Left kidney (tissue), 2 donors: ENCODE results near the gene VAV3. TPM values are rescaled to one million over a fixed set of nuclear protein-coding genes. Genes with fewer than 3 reads are reported as not detected.

Experiments
- DNase-seq: peaks from one replicate; pipeline ENCODE4 v3.0.0-alpha.2; 2013
- polyA plus RNA-seq: library from polyadenylated mRNA; unstranded; fragments of 120-200 nt; gene quantifications from one replicate; pipeline ENCODE4 v1.2.1, GENCODE V29; 2013; ENCODE audit not compliant: insufficient read length

Gene VAV3
- polyA plus RNA-seq, 1 donor, result 136 TPM

- no peak for DNase-seq
Observed at GRCh38 chr1:107640207-107640606, 324.8 kb downstream of the VAV3 start.

DNA sequence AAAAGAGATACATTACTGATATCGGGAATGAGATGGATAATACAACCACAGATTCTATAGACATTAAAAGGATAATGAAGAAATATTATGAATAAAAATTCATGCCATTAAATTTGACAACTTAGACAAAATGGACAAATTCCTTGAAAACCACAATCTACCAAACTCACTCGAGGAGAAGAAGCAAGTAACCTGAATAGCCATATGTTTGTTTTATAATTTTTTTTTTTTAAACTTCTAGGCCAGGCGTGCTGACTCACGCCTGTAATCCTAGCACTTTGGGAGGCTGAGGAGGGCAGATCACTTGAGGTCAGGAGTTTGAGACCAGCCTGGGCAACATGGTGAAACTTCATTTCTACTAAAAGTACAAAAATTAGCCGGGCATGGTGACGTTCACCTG lies 327.9 kb downstream of the VAV3 start:
- DNase-seq, result no peak

GRCh38 chr1:107633596-107633995 lies 331.4 kb downstream of the VAV3 start:
- no peak for DNase-seq

GRCh38 chr1:107626073-107626796 lies 338.7 kb downstream of the VAV3 start:
- no peak for DNase-seq

DNA sequence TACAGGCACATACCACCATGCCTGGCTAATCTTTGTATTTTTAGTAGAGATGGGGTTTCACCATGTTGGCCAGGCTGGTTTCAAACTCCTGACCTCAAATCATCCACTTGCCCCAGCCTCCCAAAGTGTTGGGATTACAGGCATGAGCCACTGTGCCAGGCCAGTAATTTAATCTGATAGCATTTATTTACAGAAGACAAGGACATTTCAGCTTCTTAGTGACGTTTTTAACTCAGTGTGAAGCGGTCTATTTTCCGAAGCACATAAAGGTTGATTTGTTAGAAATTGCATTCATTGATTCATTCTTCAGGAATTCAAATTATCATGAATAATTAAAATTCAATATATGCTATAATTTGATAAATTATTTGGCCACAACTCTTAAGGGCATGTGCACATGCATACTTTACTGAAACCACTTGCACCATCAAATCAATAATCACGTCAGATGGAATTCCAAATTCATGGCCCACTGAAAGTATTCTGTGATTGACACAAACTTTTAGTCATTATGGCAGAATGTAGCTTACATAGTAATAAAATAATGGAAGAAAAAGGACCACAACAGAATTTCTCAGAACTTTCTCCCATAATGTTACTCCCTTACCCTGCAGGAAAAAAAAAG lies 339.5 kb downstream of the VAV3 start:
- no peak for DNase-seq

DNA sequence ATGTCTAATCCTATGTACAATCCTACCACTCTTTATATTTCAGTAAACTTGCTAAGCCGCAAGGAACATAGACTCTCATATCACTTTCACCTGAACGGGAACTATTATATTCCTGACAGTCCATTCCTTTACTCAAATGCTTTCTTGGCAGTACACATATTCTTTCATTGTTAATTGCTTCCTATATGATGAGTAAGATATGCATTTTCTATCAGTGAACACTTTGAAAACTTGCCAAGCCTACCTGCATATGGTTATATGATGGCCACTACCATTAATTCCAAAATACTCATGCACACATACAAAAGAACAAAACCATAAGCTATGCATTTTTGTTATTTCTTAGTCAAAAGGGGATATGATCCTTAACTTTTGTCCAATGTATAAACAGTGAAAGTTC lies 341.5 kb downstream of the VAV3 start:
- no peak for DNase-seq

DNA sequence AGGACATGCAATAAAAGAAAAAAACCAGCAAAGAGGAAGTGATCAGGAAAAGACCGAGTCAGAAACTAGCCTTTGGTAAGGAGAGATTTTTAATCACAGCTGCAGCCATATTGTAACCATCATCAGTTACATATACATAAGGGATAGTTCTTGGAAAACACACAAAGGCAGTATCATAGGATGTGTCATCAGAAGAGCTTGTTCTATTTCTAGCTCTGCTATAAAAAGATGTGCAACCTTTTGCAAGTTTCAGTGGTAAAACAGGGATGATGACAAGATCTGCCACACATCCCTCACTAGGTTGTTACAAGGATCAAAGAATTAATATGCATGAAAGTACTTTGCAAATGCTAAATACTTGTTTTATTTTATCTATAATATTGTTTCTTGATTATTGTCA lies 342.0 kb downstream of the VAV3 start:
- DNase-seq, result no peak

- DNase-seq, result no peak
Observed at GRCh38 chr1:107622535-107622934, 342.4 kb downstream of the VAV3 start.

DNA sequence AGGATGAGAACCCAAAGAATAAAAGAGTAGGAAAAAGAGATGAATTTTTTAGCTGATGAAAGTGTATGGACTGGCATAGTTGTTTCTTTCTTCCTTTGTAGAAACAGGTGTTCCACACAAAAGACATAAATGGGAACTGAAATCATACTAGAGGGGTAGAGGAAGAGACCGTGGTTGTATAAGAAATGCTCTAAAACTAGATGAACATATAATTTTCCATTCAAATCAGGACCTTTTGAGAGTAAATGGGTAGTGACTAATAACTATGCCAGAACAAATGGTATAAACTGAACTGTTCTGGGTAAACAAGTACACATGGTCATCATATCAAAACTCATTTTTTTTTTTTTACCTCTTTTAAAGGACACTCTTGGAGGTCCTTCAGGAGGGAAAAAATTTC lies 344.2 kb downstream of the VAV3 start:
- DNase-seq, result no peak

GRCh38 chr1:107618539-107618938 lies 346.4 kb downstream of the VAV3 start:
- DNase-seq, result no peak

- DNase-seq, result no peak
Observed at GRCh38 chr1:107617921-107618320, 347.1 kb downstream of the VAV3 start.

GRCh38 chr1:107617456-107617855 lies 347.5 kb downstream of the VAV3 start:
- no peak for DNase-seq

- DNase-seq, result no peak
Observed at GRCh38 chr1:107609808-107610207, 355.2 kb downstream of the VAV3 start.

- no peak for DNase-seq
Observed at GRCh38 chr1:107604825-107605224, 360.2 kb downstream of the VAV3 start.

- no peak for DNase-seq
Observed at GRCh38 chr1:107600607-107601160, 364.3 kb downstream of the VAV3 start.

- DNase-seq, result no peak
Observed at GRCh38 chr1:107599220-107599619, 365.8 kb downstream of the VAV3 start.

DNA sequence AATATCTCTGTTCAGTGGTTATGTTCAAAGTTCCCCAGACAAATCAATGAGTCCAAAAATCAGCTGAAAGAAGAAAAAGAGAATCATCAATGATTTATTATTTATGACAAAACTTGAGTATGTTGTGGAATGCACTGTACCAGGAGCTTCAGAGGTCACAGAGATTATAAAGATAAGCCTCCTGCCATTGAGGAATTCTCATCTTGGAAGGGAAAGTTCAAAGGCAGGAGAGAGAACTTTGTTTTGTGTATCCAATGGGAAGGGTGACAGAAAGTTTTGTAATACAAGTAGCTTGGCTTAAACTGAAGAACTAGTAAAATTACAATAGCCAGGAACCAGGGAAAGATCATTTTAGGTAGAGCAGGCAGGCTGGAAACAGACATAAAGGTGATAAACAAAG lies 367.7 kb downstream of the VAV3 start:
- no peak for DNase-seq

DNA sequence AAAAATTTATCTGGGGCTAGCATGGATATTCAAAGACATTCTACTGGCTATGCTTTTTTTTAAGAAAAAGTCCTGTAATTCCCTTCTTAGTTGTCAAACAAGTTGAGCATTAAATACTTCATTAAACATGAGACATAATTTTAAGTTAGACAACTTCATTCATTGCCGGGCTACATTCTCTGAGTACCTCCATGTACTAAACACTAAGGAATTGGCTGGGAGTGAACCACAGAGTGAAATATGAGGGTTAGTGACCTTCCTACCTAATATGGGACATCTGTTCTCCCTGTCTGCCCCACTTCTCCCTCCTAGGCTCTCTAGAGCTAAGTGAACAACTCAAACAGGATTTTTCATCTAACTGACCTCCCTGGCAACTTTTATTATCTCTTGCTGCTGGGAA lies 370.4 kb downstream of the VAV3 start:
- peak; percentile 7 for DNase-seq

- DNase-seq, result no peak
Observed at GRCh38 chr1:107593501-107594209, 371.3 kb downstream of the VAV3 start.

GRCh38 chr1:107590900-107591622 lies 373.9 kb downstream of the VAV3 start:
- no peak for DNase-seq

DNA sequence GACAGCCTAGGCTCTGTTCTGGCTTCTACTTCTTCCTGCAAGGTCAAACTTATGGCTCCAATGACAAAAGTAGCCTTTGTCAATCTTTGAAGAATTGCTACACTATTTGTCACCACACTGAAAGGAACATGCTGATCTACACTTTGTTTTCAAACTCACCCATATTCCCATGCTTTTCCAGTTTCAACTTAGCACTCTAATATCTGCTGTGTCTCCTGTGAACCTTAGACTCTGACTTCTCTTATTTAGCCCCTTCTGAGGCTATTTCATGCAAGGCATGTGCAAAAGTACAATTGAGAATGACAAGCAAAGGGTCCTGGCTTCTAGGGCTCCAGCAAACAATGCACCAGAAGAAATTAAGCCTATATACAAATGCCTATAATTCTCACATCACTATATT lies 374.9 kb downstream of the VAV3 start:
- no peak for DNase-seq

- no peak for DNase-seq
Observed at GRCh38 chr1:107588321-107588720, 376.7 kb downstream of the VAV3 start.
